Subcutaneous abdominal adipose tissue (tissue), 5 donors: ENCODE data around the gene TBC1D19.

ENCODE experiments used
- H3K27ac ChIP-seq: one replicate; pipeline ENCODE4 v1.7.0; 2013; ENCODE audit warnings: low read depth, mild to moderate bottlenecking, inconsistent platforms, low read length, moderate library complexity
- H3K27me3 ChIP-seq, 5 donors: one replicate each; pipeline ENCODE4 v1.7.0; 2013; ENCODE audit warnings: low read length in 5 of 5, inconsistent platforms in 1 of 5; ENCODE audit not compliant: control insufficient read depth in 5 of 5, insufficient read depth in 4 of 5
- H3K36me3 ChIP-seq, 5 donors: one replicate each; pipeline ENCODE4 v1.7.0; 2013; ENCODE audit warnings: low read length in 5 of 5; ENCODE audit not compliant: control insufficient read depth in 5 of 5, insufficient read depth in 5 of 5
- H3K4me1 ChIP-seq, 5 donors: one replicate each; pipeline ENCODE4 v1.7.0; 2013; ENCODE audit warnings: low read length in 5 of 5, mild to moderate bottlenecking in 3 of 5, moderate library complexity in 1 of 5; ENCODE audit not compliant: control insufficient read depth in 5 of 5, insufficient read depth in 5 of 5
- H3K4me3 ChIP-seq, 5 donors: one replicate each; pipeline ENCODE4 v1.7.0; 2013; ENCODE audit warnings: low read length in 5 of 5, low read depth in 1 of 5
- H3K9ac ChIP-seq, 5 donors: one replicate each; pipeline ENCODE4 v1.7.0; 2013; ENCODE audit warnings: low read length in 5 of 5, mild to moderate bottlenecking in 4 of 5, moderate library complexity in 3 of 5
- H3K9me3 ChIP-seq, 5 donors: one replicate each; pipeline ENCODE4 v1.7.0; 2013; ENCODE audit warnings: low read length in 5 of 5; ENCODE audit not compliant: control insufficient read depth in 5 of 5
- donor health status: healthy.
- donor health status: healthy.
- donor health status: healthy.
- donor health status: healthy.
- donor health status: healthy.

The TBC1D19 gene

DNA sequence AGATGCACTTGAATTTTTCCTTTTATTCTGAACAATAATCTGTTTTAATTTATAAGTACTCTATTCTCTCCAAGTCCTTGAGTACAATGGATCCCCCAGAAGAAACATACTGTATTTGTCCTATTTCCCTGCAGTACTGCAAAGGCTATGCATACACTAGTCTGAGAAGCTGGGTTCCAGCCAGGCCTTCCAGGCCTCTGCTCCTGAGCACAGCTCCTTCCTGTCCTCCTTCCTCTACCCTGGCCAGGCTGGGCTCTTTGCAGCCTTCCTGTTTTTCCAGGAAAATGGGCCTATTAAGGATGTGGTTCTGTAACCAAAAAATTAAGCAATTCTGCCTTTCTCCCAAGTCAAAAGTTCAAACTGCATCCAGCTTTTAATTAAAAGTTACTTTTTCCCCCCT, 208.8 kb downstream of the TBC1D19 start:
- H3K36me3 ChIP-seq: no peaks in the 10 kb centered on the region
- no peak overlapping the region for H3K9ac ChIP-seq
- H3K9me3 ChIP-seq: no peaks in the 10 kb centered on the region
- no peak overlapping the region for H3K27ac ChIP-seq
- no peaks in the 10 kb centered on the region for H3K27me3 ChIP-seq
- peaks cover 0 to 29% (median 8%) of the 10 kb centered on the region in 5 donors for H3K4me1 ChIP-seq
- H3K4me3 ChIP-seq: no peak overlapping the region

DNA sequence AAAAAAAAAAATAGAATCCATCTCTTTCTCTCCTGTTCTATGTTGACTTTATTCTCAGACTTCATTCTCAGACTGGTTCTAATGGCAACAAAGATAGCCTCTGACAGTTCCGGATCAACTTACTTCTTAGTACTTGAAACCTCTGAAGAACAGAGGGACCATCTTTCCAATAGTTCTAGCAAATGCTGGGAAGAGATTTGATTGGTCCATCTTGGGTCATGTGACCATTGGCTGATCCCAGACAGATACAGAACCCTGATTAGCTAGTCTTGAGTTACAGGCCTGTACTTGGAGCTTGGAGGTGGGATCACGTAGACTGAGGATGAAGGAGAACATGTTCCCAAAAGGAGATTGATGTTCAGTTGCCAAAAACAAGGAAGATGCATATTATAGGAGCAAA, 209.9 kb downstream of the TBC1D19 start:
- Histone ChIP-seq H3K4me1 (peaks cover 0 to 18% (median 0%) of the 10 kb centered on the region in 5 donors), H3K9me3 (no peaks in the 10 kb centered on the region), H3K27ac (no peak overlapping the region), H3K9ac (no peak overlapping the region), H3K4me3 (no peak overlapping the region), H3K36me3 (no peaks in the 10 kb centered on the region), H3K27me3 (no peaks in the 10 kb centered on the region)

DNA sequence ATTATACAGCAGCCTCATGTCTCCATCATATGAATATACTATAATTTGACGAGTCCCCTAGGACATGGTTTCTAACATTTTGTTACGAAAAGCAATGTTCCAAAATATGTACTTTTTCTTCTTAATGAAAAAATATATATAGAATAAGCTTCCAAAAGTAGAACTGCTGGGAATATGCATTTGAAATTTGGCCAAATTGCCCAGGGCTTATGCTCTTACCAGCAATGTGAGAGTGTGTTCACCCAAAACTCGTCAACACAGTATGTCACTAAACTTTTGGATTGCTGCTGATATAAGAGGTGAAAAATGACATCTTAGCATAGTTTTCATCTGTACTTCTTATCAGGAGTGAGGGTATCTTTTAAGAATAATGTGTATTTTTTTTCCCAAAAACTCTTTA, 212.2 kb downstream of the TBC1D19 start:
- Histone ChIP-seq H3K9me3 (no peaks in the 10 kb centered on the region), H3K27me3 (no peaks in the 10 kb centered on the region), H3K27ac (no peak overlapping the region), H3K4me1 (peaks cover 0 to 12% (median 0%) of the 10 kb centered on the region in 5 donors), H3K9ac (no peak overlapping the region), H3K4me3 (no peak overlapping the region), H3K36me3 (no peaks in the 10 kb centered on the region)

DNA sequence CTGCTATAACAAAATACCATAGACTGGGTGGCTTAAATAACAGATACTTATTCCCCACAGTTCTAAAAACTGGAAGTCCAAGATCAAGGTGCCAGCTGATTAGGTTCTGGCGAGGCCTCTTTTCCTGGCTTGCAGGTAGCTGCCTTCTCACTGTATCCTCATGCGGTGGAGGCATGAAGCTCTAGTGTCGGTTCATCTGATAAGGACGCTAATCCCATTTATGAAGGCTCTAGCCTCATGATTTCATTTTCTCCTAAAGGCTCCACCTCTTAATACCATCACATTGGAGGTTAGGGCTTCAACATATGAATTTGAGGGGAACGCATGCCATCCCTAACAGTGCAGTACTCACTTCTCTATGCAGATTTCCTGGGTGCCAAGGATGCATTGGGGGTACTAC, 218.9 kb downstream of the TBC1D19 start:
- Histone ChIP-seq H3K36me3 (no peaks in the 10 kb centered on the region), H3K27ac (no peak overlapping the region), H3K27me3 (peaks cover 0 to 2% (median 0%) of the 10 kb centered on the region in 5 donors), H3K9ac (no peak overlapping the region), H3K4me3 (no peak overlapping the region), H3K4me1 (peaks cover 0 to 13% (median 3%) of the 10 kb centered on the region in 5 donors), H3K9me3 (no peaks in the 10 kb centered on the region)

DNA sequence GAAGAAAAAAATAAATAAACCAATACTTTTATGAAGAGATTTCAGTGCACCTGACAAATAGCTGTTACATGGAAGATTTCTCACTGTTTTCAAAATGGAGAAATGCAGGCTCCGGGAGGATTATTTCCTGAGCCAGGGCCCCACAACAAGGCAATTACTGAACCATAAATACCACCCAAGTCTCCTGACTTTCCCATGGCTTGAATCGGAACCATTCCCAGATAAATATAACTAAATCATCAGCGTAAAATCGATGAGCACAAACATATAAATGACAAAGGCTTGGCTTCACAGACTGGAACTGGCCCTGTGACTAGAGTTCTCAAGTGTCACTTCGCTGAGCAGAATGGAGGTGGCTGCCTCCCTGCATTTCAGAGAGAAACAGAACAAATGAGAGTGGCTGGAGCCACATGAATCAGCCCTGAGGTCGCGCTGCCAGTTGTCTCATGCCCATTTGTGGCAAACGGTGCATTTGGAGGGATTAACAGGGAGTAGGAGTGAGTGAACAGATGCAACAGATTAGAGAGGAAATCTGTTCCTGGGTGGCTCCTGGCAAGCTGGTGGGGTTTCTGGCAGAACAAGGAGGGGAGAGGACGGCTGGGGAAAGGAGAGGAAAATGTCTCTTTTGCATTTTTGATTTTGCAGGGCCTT, 219.5 kb downstream of the TBC1D19 start:
- H3K27ac ChIP-seq: no peak overlapping the region
- no peak overlapping the region for H3K9ac ChIP-seq
- no peaks in the 10 kb centered on the region for H3K9me3 ChIP-seq

DNA sequence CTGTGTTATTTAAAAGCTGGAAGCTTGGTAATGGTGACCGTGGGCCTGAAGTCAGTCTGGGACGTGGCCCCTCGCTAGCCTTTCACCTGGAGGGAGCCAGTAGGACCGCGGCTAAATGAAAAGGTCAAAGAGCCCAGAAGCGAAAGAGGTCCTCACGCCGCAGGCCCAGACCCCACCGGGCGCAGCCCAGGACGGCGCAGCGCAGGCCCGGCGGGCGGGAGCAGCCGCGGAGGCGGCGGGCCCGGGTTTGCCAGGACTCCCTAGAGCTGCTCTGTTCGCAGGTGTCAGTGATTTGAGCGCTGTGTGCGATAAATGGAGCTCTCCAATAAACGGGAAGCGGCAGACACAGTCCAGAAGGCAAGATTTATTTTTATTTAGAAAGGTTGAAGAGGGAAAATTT, 220.6 kb downstream of the TBC1D19 start:
- H3K9ac ChIP-seq: no peak overlapping the region
- H3K36me3 ChIP-seq: no peaks in the 10 kb centered on the region
- no peak overlapping the region for H3K27ac ChIP-seq
- H3K9me3 ChIP-seq: no peaks in the 10 kb centered on the region
- H3K27me3 ChIP-seq: peaks cover 0 to 2% (median 0%) of the 10 kb centered on the region in 5 donors
- H3K4me3 ChIP-seq: peak overlapping the region in 1 of 5 donors; percentile 39
- peaks cover 0 to 13% (median 3%) of the 10 kb centered on the region in 5 donors for H3K4me1 ChIP-seq

More for the DNA sequence above, 219.5 kb downstream of the TBC1D19 start:
- Histone ChIP-seq H3K27me3 (peaks cover 0 to 2% (median 0%) of the 10 kb centered on the region in 5 donors), H3K36me3 (no peaks in the 10 kb centered on the region), H3K4me1 (peaks cover 0 to 13% (median 3%) of the 10 kb centered on the region in 5 donors), H3K4me3 (no peak overlapping the region)

DNA sequence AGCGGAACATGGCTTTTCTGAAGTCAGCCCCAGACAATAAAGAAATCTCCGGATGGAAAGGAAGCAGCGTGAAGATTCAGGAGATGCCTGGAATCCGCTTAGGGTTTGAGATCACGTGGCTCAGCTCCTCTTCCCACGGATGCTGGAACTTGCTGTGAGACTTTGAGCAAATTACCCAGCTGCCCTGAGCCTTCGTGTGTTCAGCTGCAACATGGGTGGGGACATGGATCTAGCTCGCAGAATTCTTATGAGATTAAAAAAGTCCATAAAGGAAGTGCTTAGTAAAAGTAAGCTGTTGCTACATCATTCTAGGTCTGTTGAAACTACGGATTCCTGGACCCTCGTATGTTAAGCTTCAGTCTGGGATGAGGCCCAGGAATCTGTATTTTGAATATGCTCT, 221.0 kb downstream of the TBC1D19 start:
- H3K9me3 ChIP-seq: no peaks in the 10 kb centered on the region
- H3K9ac ChIP-seq: no peak overlapping the region
- H3K4me1 ChIP-seq: peaks cover 0 to 13% (median 3%) of the 10 kb centered on the region in 5 donors
- no peaks in the 10 kb centered on the region for H3K36me3 ChIP-seq
- H3K4me3 ChIP-seq: peak overlapping the region in 1 of 5 donors; percentile 39
- no peak overlapping the region for H3K27ac ChIP-seq
- H3K27me3 ChIP-seq: peaks cover 0 to 3% (median 0%) of the 10 kb centered on the region in 5 donors
